NCI-H526 (cell line): ENCODE data around the gene CIZ1.
A peak's percentile ranks its signal among the peaks of the same experiment; 100 is the strongest.
"Not testable (repeated sequence)": the region's sequence is repeated elsewhere in the genome, so short reads cannot be mapped to it uniquely, and the experiment has no call there.

ENCODE experiments used
- DNase-seq, 2 experiments: peaks; one replicate each; lab custom pipeline; 2025; lab: John Stamatoyannopoulos, UW

The CIZ1 gene, protein sequence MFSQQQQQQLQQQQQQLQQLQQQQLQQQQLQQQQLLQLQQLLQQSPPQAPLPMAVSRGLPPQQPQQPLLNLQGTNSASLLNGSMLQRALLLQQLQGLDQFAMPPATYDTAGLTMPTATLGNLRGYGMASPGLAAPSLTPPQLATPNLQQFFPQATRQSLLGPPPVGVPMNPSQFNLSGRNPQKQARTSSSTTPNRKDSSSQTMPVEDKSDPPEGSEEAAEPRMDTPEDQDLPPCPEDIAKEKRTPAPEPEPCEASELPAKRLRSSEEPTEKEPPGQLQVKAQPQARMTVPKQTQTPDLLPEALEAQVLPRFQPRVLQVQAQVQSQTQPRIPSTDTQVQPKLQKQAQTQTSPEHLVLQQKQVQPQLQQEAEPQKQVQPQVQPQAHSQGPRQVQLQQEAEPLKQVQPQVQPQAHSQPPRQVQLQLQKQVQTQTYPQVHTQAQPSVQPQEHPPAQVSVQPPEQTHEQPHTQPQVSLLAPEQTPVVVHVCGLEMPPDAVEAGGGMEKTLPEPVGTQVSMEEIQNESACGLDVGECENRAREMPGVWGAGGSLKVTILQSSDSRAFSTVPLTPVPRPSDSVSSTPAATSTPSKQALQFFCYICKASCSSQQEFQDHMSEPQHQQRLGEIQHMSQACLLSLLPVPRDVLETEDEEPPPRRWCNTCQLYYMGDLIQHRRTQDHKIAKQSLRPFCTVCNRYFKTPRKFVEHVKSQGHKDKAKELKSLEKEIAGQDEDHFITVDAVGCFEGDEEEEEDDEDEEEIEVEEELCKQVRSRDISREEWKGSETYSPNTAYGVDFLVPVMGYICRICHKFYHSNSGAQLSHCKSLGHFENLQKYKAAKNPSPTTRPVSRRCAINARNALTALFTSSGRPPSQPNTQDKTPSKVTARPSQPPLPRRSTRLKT

DNA sequence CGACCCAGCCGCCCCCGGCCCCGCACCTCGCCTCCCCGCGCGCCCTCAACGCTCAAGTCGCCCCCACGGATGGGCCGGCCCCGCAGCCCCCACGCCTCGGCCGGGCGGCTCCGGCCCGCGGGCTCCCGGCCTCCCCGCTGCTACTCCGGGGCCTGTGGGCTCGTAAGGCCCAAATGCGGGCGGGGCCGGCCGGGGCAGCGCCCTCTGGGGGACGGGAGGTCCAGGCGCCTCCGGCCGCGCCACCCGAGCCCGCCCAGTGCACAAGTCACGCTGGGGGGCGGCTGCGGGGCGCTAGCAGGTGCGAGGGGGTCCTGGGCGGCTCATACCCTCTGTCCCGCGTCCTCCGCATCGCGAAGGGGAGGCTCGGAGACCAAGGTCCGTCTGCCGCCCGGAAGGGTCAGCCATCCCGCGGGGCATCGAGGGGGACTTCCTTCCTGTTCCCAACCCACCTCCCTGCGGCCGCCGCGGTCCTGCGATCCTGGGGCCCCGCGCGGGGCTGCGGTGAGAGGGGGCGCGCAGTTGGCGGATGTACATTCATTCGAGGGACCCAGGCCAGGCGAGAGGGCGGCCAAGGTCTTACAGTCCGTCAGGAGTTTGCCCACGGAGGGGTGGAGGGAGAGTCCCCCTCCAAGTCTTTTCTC, at the start of gene CIZ1:
TSS of gene CIZ1 (minus strand) at position 167 of the 641 bp plus-strand sequence. CDS start 715 bp downstream, outside the sequence.
- peak in 1 of 2 experiments; percentile 77 for DNase-seq

DNA sequence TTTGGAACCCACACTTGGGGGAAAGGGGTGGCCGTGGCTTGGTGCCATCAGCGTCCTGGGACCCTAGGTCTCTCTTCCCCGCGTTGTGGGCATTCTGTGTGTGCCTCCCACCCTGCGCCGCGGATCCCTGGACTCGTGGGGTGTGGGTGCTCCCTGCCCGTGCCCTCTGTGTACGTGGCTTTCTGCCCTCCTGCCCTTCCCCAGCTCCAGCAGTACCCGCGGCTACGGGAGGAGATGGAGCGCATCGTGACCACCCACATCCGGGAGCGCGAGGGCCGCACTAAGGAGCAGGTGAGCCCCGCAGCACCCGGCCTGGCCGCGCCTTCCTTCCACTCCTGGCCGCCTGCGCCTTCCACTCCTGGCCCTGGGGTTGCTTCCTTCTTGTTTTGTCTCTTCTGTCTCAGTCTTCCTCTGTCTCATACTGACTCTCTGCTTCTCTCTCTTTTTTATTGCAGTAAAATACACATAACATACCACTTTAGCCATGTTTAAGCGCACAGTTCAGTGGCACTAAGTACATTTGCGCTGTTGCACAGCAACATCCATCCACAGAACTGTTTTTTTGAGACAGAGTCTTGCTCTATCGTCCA, 42.5 kb upstream of the CIZ1 start:
- DNase-seq: no peak

DNA sequence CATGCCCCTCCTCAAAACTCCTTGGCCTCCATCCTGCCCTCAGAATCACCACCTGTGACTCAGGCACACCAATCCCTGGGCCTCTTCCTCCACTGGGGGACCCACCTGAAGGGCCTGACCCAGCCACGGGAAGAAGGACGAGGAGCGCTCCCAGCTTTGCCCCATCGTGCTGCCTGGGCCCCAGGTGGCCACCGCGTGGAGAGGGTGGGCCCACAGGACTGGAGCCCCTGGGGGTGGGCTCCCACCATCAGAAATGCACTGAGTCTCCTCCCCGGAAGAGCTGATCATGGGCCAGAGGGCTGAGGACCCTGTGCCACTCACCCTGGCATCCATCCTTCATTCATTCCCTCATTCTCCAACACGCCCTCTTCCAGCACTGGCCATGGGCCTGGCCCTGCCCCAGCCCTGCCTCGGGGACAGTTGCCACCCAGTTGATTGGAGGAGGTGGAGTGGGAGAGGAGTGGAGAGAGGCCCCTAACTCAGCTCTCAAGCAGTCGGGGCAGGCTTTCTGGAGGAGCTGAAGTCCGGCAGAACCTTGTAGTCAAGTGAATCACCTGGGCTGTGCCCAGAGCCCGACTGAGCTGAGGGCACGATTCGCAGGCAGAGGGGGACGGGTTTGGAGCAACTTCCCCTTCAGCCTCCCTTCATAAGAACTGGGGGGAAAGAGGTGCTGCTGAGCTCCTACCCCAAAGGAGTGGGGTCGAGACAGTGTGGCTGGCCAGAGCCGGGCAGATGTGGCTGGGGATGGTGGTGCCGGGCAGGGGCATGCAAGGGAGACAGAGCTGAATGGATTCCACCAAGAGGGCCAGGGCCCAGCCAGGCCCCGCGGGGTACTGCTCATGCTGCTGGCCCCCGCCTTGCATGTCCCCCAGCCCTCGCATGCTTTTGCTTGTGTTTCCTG, 41.4 kb upstream of the CIZ1 start:
- no peak for DNase-seq

DNA sequence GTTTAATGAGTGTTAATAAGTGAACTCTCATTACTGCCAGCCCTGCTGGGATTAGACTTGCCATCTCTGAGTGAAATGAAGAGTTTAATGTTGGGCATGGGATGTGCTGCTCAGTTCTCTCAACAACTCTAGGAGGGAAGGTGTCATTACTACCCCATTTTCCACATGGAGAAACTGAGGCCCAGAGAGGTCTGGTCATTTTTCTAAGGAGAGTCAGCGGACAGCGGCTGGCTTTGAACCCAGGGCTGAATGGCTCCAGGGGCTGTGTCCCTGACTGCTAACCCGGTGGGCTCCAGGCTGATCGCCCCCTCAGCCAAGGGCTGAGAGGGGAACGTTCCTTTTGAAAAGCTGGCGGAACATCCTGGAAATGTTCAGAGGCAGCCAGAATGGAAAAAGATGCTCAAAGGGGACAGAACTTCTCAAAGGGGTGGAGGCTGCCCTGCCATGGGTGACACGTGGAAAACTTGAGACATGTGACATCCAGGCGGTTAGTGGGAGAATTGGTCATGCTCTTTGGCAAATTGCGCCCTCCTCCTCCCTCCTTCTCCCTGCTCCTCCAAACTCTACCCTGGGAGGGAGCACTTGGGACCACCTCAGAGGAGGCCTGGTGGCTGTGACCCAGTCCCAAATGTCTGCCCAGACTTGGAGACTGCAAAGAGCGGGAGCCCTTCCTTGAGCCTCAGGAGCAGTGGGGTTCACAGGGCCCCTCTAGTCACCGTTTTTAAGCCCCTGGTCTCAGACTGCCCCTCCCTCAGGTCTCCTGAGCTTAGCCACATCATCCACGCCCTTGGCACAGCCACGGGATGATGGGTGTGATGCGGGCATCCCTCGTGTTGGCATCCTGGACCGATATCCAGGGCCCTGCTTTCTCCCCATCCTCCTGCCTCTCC, 40.5 kb upstream of the CIZ1 start:
- no peak for DNase-seq

DNA sequence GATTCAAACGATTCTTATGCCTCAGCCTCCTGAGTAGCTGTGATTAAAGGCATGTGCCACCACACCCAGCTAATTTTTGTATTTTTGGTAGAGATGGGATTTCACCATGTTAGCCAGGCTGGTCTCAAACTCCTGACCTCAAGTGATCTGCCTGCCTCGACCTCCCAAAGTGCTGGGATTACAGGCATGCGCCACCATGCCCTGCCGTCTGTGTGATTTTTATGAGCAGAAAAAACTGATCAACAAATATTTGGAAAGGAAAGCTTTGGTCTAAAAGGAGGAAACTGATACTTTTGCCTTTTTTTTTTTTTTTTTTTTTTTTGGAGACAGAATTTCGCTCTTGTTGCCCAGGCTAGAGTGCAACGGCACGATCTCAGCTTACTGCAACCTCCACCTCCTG, 39.5 kb upstream of the CIZ1 start:
- not testable (repeated sequence) for DNase-seq

DNA sequence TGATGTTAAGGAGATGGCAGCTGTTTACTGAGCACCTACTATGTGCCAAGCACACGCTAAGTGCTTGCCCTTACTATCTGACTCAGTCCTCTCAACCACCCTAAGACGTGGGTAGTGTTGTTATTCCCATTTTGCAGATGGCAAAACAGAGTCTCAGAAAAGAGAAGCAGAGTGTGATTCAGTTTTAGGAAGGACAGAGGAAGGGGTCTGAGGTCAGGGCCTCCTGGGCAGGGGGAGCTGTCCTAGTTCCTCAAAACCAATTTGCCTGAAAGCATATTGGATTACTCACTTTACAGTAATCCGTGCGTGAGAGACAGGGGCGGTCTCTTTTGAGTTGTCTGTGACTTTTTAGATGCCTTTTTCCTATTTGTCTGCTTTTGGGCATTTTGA, 35.0 kb upstream of the CIZ1 start:
- DNase-seq: no peak

DNA sequence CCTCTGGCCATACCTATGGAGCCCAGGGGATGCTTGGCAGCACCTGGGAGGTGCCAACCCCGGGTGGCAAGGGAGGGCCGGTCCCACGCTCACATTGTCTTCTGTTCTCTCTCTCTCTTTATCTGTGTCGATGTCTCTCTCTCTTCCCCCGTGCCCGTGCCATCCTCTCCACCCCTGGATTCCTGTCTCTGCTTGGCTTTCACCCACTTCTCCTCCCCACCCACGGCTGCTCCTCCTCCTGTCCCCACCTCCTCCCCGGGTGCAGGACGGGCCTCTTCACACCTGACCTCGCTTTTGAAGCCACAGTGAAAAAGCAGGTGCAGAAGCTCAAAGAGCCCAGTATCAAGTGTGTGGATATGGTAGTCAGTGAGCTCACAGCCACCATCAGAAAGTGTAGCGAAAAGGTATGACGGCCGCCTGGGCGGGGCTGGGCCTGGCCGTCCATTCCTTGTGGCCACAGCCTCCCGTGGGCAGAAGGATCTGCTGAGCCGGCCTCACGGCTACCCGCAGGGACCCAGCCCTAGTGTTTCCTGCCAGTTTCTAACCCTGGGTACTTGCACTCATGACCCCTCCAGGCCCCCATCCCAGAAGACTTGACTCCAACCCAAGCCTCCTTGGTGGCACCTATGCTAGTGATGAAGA, 34.5 kb upstream of the CIZ1 start:
- no peak for DNase-seq

DNA sequence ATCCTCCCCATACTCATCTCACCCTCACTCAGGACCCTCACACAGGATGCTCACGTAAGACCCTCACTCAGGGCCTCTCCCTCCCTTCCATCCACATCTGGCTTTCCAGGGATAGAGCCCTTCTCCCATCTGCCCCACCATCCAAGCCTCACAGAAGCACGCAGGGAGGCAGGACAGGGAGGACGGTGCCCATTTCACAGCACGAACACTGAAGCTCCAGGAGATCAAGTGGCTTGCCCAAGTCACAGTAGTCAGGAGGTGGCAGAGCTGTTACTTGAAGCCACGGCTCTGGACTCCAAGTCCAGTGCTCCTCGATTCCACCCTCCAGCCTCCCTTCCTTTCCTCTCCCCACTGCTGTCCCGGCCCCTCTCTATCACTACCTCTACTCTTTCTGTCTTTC, 33.5 kb upstream of the CIZ1 start:
- no peak for DNase-seq

DNA sequence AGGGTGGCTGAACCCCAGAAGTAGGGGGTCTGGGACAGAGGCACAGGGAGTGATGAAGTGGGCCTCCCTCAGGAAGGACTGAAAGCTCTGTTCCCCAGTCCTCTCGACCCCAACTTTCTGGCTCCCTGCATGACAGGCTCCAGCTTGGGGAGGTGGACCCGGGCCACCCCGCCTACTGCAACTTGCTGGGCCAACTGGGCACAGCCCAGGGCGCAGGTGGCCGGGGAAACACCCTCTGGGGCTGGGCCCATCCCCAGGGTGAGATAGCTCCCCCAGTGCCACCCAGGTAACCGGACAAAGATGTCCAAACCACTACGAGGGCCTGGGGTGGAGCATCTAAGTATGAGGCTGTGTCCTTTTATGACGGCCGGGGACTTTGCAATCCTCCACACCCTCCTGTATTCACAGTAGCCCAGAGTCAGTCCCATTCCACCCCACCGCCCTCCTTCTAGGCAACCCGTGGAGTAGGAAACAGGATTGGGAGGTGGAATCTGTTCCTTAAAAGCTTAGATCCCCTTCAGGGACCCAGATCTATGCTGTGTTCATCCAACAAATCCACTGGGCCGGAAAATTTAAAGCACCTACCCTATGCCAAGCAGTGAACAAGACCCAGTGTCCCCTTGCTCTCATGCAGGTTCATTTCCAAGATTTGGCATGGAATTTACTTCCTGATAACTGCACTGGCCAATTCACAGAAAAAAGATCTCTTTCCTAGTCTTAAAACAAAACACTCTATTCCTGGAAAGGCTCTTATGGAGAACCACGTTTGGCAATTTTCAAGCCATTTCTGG, 31.7 kb upstream of the CIZ1 start:
- DNase-seq: no peak

DNA sequence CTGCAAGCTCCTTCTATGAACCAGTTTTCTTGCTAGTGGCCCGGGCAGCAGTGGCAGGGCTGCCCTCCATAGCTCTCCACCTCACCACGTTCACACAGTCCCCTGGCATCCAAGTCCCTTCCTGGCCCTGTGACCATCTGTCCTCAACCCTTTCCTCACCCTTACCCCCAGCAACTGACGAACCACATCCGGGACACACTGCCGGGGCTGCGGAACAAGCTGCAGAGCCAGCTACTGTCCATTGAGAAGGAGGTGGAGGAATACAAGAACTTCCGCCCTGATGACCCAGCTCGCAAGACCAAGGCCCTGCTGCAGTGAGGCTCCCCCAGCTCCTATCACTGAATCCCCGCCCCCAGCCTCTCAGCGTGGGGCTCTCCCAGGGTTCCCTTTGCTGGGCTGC, 30.7 kb upstream of the CIZ1 start:
- DNase-seq: no peak

DNA sequence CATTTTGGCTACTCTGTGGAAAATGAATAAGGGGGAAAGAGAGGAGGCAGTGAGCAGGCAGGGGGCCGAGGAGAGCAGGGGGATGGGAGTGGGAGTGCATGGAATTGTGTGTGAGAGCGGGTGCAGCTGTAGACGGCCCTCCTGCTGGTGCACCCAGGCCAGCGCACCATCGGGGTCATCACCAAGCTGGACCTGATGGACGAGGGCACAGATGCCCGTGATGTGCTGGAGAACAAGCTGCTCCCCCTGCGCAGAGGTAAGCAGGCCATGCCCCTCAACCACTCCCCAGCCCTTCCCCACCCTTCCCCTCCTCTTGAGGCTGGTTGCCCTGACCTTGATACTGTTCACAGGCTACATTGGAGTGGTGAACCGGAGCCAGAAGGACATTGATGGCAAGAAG, 28.5 kb upstream of the CIZ1 start:
- no peak for DNase-seq

DNA sequence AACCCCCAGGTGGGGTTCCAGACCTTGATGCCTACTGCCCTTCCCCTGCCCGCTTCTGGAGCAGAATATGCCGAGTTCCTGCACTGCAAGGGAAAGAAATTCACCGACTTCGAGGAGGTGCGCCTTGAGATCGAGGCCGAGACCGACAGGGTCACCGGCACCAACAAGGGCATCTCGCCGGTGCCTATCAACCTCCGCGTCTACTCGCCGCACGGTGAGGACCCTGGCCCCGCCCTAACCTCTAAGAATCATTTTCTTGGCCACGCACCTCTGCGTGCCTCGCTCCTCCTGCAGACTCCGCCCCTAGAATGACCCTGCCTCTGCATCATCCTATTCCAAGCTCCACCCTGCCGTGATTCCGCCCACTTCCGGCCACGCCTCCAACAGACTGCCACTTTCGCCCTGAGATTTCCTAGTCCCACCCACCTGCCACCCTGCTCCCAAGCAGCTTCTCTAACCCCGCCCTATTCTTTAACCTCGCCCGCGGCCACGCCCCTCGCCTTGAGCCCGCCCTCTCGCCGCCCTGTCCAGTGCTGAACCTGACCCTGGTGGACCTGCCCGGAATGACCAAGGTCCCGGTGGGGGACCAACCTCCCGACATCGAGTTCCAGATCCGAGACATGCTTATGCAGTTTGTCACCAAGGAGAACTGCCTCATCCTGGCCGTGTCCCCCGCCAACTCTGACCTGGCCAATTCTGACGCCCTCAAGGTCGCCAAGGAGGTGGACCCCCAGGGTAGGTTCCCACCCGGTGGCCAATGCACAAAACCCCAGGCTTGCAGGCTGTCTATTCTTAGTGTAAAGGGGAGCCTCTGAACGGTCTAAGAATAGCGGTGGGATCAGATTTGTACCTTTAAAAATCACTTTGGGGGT, 27.4 kb upstream of the CIZ1 start:
- DNase-seq: peak; percentile 77 to 95

DNA sequence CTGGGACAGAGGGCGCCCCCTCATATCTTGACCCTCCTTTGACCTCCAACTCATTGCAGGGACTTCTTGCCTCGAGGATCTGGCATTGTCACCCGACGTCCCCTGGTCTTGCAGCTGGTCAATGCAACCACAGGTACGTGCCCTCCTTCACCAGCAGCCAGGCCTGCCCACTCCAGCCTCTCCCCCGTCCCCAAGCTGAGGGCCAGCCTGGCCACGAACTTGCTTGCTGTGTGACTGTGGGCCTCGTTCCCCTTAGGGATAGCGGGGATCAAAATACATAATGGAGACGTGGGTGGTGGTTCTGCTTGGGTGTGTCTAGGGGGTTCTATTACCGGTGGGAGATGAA, 26.8 kb upstream of the CIZ1 start:
- no peak for DNase-seq

DNA sequence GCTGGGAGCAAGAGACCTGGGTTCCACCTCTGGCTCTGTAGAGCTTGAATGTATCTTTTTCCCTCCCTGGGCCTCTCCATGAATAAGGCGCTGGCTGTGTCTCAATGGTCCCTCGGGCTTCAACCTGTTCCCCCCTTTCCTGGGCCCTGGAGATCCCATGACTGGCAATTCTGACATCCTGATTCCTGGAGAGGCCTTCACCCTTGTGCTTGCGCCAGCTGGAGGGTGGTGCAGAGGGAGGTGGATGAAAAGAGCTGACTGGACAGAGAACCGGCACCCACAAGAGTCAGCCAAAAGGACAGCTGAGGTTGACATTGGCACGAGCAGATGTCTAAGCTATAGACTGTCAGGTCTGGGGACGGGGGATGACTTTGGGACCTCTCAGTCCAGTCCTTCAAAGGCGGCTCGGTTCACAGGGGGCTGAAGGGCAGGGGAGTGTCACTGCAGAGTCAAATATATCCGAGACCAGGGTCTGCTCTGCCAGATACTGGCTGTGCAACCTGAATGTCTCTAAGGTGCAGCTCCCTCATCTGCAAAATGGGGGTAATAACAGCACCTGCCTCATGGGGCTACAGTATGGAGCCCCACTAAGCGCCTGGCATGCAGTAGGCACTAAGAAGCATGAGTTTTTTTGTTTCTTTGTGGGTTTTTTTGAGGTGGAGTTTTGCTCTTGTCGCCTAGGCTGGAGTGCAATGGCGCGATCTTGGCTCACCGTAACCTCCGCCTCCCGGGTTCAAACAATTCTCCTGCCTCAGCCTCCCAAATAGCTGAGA, 25.6 kb upstream of the CIZ1 start:
- no peak for DNase-seq

DNA sequence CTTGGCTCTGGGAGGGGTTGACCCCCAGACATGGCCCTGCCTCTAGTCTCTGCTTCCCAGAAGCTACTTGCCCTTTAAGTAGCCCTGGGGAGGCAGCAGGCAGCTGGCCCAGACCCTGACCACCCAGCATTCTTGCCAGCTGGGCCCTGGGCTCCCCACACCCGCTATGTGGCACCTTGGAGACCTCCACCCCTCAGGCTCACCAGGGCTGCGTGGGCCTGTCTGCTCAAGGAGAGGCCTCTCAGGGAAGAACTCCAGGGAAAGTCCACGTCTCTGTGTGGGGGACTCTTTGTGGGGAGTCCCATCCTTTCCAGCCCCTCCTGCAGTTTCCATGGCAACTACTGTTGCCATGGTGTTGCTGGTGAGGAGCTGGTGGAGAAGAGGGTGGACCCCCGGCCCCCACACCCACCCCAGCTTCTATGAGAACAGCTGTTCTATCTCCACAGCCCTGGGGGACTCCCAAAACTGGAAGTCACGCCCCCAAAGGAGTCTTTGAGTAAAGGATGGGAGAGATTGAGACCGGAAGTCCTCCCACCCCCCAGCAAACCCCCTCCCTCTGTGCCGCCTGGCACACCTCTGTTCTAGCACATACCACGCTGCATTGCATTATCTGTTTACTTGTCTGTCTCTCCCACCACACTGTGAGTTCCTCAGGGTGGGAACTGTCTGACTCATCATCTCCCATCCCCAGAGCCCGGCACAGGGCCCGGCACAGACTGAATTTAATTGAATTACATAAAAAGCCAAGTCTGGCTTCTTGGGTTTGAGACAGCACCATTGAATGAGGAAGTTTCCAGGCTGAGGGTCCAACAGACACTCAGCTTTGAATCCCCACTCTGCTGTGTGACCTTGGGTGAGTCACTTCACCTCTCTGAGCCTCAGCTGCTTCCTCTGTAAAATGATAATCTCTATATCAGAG, 24.4 kb upstream of the CIZ1 start:
- DNase-seq: no peak
